Mucosa of rectum (tissue), 2 donors: Measurements from ENCODE around the gene CEP112.
"Not testable (repeated sequence)": the region's sequence is repeated elsewhere in the genome, so short reads cannot be mapped to it uniquely, and the experiment has no call there.

ENCODE experiments used
- H3K27ac ChIP-seq, 2 donors: one replicate each; pipeline ENCODE4 v1.7.0; 2013; ENCODE audit warnings: inconsistent platforms in 2 of 2, low read depth in 2 of 2, low read length in 2 of 2
- H3K27me3 ChIP-seq, 2 donors: one replicate each; pipeline ENCODE4 v1.7.0; 2013; ENCODE audit warnings: low read length in 2 of 2; ENCODE audit not compliant: control insufficient read depth in 2 of 2, insufficient read depth in 2 of 2
- H3K36me3 ChIP-seq, 2 donors: one replicate each; pipeline ENCODE4 v1.7.0; 2013; ENCODE audit warnings: low read length in 2 of 2; ENCODE audit not compliant: control insufficient read depth in 2 of 2, insufficient read depth in 2 of 2
- H3K4me1 ChIP-seq, 2 donors: one replicate each; pipeline ENCODE4 v1.7.0; 2013; ENCODE audit warnings: low read length in 2 of 2, mild to moderate bottlenecking in 1 of 2; ENCODE audit not compliant: control insufficient read depth in 2 of 2, insufficient read depth in 2 of 2
- H3K4me3 ChIP-seq, 2 donors: one replicate each; pipeline ENCODE4 v1.7.0; 2013; ENCODE audit warnings: low read length in 2 of 2
- H3K9ac ChIP-seq, 2 donors: one replicate each; pipeline ENCODE4 v1.7.0; 2013; ENCODE audit warnings: low read length in 2 of 2, low read depth in 1 of 2, mild to moderate bottlenecking in 1 of 2
- H3K9me3 ChIP-seq, 2 donors: one replicate each; pipeline ENCODE4 v1.7.0; 2013; ENCODE audit warnings: low read length in 2 of 2; ENCODE audit not compliant: control insufficient read depth in 2 of 2
- donor health status: healthy.
- donor health status: Normal muscosa, but diverticular disease.

Gene CEP112

DNA sequence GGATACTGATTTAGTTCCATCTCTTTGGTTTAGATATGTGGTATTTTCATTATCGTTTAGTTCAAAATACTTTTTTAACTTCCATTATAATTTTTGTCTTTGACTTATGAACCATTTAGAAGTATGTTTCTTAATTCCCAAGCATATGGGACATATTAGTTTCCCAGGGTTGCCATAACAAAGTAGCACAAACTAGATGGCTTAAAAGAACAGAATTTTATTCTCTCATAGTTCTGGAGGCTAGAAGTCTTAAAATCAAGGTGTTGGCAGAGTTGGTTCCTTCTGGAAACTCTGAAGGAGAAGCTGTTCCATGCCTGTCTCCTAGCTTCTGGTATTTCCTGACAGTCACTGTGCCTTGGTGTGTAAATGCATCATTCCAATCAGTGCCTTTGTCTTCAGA lies 339.0 kb downstream of the CEP112 start:
- Histone ChIP-seq H3K36me3 (no peaks in the 10 kb centered on the region), H3K4me3 (no peak overlapping the region)

GRCh38 chr17:65851965-65852736 lies 339.8 kb downstream of the CEP112 start:
- H3K27ac ChIP-seq, result no peak overlapping the region
- no peaks in the 10 kb centered on the region for H3K9me3 ChIP-seq
- no peak overlapping the region for H3K4me3 ChIP-seq
- no peak overlapping the region for H3K9ac ChIP-seq
- no peaks in the 10 kb centered on the region for H3K27me3 ChIP-seq
- H3K4me1 ChIP-seq, result peaks cover 0 to 2% of the 10 kb centered on the region in 2 donors
- H3K36me3 ChIP-seq, result no peaks in the 10 kb centered on the region

More for the DNA sequence above, 339.0 kb downstream of the CEP112 start:
- Histone ChIP-seq H3K9me3 (no peaks in the 10 kb centered on the region), H3K4me1 (peaks cover 0 to 2% of the 10 kb centered on the region in 2 donors), H3K9ac (no peak overlapping the region), H3K27me3 (no peaks in the 10 kb centered on the region), H3K27ac (no peak overlapping the region)

GRCh38 chr17:65850486-65850885 lies 341.4 kb downstream of the CEP112 start:
- no peaks in the 10 kb centered on the region for H3K4me1 ChIP-seq
- H3K9me3 ChIP-seq, result no peaks in the 10 kb centered on the region
- H3K27ac ChIP-seq, result no peak overlapping the region
- H3K4me3 ChIP-seq, result no peak overlapping the region
- no peaks in the 10 kb centered on the region for H3K27me3 ChIP-seq
- H3K36me3 ChIP-seq, result no peaks in the 10 kb centered on the region
- no peak overlapping the region for H3K9ac ChIP-seq

DNA sequence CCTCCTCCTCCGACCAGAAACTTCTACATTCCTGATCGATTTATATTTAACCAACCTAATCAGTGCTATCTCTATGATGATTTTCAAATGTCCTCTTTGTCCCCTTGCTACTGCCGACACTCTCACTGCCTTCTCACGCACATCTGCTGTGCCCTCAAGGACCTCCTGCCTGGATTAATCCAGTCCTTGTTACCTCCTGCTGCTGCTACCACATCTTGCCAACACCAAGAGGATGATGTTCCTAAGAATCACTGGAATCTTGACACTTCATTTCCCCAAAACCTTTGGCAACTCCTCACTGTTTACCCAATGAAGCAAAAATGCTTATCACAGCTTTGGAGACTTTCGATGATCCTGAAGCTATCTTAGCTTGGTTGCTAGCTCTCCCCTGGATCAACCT lies 343.2 kb downstream of the CEP112 start:
- Histone ChIP-seq H3K4me1 (no peaks in the 10 kb centered on the region), H3K36me3 (no peaks in the 10 kb centered on the region), H3K4me3 (no peak overlapping the region), H3K27me3 (no peaks in the 10 kb centered on the region), H3K9me3 (no peaks in the 10 kb centered on the region), H3K9ac (no peak overlapping the region), H3K27ac (no peak overlapping the region)

DNA sequence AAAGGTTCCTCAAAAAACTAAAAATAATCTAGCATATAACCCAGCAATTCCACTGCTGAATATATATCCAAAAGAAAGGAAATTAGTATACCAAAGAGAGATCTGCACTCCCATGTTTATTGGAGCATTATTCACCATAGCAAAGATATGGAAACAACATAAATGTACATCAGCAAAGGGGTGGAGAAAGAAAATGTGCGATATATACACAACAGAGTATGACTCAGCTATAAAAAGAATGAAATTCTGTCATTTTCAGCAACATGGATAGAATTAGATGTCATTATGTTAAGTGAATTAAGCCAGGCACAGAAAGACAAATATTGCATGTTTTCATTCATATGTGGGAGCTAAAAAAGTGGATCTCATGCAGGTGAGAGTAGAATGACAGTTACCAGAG lies 350.8 kb downstream of the CEP112 start:
- Histone ChIP-seq H3K4me1 (no peaks in the 10 kb centered on the region), H3K9ac (no peak overlapping the region), H3K27me3 (no peaks in the 10 kb centered on the region), H3K27ac (no peak overlapping the region), H3K9me3 (no peaks in the 10 kb centered on the region), H3K4me3 (no peak overlapping the region), H3K36me3 (no peaks in the 10 kb centered on the region)

GRCh38 chr17:65837232-65837631 lies 354.7 kb downstream of the CEP112 start:
- not testable (repeated sequence) for H3K9me3 ChIP-seq, H3K4me3 ChIP-seq

DNA sequence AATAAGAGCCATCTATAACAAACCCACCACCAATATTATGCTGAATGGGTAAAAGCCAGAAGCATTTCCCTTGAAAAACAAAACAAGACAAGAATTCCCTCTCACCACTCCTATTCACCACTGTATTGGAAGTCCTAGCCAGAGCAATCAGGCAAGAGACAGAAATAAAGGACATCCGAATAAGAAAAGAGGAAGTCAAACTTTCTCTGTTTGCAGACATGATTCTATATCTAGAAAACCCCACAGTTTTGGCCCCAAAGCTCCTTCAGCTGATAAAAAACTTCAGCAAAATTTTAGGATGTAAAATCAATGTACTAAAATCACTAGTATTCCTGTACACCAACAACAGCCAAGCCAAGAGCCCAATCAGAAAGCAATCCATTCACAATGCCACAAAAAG lies 358.7 kb downstream of the CEP112 start:
- no peak overlapping the region for H3K27ac ChIP-seq
- no peaks in the 10 kb centered on the region for H3K4me1 ChIP-seq
- no peaks in the 10 kb centered on the region for H3K9me3 ChIP-seq
- no peak overlapping the region for H3K9ac ChIP-seq
- H3K36me3 ChIP-seq, result no peaks in the 10 kb centered on the region
- H3K27me3 ChIP-seq, result no peaks in the 10 kb centered on the region
- H3K4me3 ChIP-seq, result no peak overlapping the region

More at GRCh38 chr17:65837232-65837631, 354.7 kb downstream of the CEP112 start:
- H3K4me1 ChIP-seq, H3K27me3 ChIP-seq, H3K36me3 ChIP-seq, H3K9ac ChIP-seq, H3K27ac ChIP-seq: not testable (repeated sequence)

GRCh38 chr17:65830356-65830755 lies 361.6 kb downstream of the CEP112 start:
- H3K36me3 ChIP-seq, result no peaks in the 10 kb centered on the region
- H3K4me3 ChIP-seq, result no peak overlapping the region
- no peaks in the 10 kb centered on the region for H3K4me1 ChIP-seq
- H3K27ac ChIP-seq, result no peak overlapping the region
- no peaks in the 10 kb centered on the region for H3K27me3 ChIP-seq
- H3K9ac ChIP-seq, result no peak overlapping the region
- H3K9me3 ChIP-seq, result no peaks in the 10 kb centered on the region

- H3K4me3 ChIP-seq, H3K9me3 ChIP-seq, H3K27ac ChIP-seq, H3K4me1 ChIP-seq, H3K9ac ChIP-seq, H3K36me3 ChIP-seq, H3K27me3 ChIP-seq: not testable (repeated sequence)
These were observed 365.4 kb downstream of the CEP112 start for GRCh38 chr17:65826577-65826976.

GRCh38 chr17:65824901-65825300 lies 367.0 kb downstream of the CEP112 start:
- peaks cover 0 to 4% of the 10 kb centered on the region in 2 donors for H3K4me1 ChIP-seq
- no peak overlapping the region for H3K27ac ChIP-seq
- no peaks in the 10 kb centered on the region for H3K36me3 ChIP-seq
- no peak overlapping the region for H3K9ac ChIP-seq
- no peaks in the 10 kb centered on the region for H3K9me3 ChIP-seq
- H3K27me3 ChIP-seq, result no peaks in the 10 kb centered on the region
- no peak overlapping the region for H3K4me3 ChIP-seq
